HG03103 (cell line): Measurements from ENCODE around the gene C22orf42.
"Not testable (repeated sequence)": the region's sequence is repeated elsewhere in the genome, so short reads cannot be mapped to it uniquely, and the experiment has no call there.

Experiments used
- ATAC-seq: cut with Tn5 transposase; IDR thresholded peaks from one replicate; pipeline ENCODE4 v1.9.1; 2021; ENCODE audit warnings: low read depth; ENCODE audit not compliant: unreplicated experiment

Gene C22orf42

DNA sequence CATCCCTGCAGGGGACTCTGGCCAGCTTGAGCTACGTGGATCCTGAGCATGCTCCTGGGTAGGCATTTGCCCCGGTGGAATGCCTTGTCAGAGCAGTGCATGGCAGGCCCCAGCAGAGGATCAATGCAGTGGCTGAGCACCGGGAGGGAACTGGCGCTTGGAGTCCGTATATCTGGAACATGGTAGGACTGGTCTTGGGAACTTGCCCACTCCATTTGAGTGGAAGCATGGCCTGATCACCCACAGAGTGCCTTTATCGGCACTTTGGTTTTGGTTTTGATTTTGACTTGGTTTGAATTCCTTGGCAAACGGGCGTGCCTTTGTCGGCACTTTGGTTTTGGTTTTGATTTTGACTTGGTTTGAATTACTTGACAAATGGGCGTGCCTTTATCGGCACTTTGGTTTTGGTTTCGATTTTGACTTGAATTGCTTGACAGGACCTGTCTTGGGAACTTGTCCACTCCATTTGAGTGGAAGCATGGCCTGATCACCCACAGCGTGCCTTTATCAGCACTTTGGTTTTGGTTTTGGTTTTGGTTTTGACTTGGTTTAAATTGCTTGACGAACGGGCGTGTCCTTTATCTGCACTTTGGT is 21.3 kb downstream of the C22orf42 start:
- ATAC-seq: not testable (repeated sequence)

- not testable (repeated sequence) for ATAC-seq
Observed at GRCh38 chr22:32136881-32137280, 22.2 kb downstream of the C22orf42 start.

DNA sequence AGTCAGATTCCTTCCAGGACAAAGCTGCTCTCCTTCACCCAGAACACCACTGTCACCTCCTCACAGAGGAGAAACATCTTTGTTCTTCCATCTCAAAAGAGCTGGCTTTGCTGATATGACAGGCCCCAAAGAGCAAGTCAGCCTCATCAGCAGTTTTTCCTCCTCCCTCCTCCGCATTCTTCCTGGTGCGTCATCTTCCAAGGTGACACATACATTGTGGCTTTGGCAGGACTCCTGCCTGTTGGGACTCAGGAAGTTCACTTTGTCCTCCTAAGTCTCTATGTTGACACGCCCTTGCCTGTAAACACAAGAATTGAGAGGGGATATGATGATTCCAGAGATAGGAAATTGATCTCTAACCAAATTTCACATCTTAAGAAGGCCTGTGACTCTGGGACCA is 23.1 kb downstream of the C22orf42 start:
- not testable (repeated sequence) for ATAC-seq

- ATAC-seq: not testable (repeated sequence)
Observed at GRCh38 chr22:32134796-32135195, 24.3 kb downstream of the C22orf42 start.

DNA sequence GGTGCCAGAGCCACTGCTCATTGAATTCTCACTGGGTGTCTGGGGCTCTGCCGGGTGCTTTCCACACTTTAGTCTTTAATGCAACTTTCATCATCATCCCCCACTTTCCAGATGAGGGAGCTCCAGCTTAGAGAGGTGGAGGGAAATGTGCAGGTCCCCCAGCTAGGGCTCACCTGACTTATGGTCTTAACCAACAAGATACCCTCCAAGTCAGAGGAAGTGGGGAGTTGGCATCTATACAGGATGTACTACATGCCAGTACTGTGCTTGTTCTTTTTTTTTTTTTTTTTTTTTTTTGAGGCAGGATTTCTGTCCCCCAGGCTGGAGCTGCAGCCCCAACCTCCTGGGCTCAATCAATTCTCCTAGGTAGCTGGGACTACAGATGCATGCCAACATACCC is 26.3 kb downstream of the C22orf42 start:
- no peak for ATAC-seq

DNA sequence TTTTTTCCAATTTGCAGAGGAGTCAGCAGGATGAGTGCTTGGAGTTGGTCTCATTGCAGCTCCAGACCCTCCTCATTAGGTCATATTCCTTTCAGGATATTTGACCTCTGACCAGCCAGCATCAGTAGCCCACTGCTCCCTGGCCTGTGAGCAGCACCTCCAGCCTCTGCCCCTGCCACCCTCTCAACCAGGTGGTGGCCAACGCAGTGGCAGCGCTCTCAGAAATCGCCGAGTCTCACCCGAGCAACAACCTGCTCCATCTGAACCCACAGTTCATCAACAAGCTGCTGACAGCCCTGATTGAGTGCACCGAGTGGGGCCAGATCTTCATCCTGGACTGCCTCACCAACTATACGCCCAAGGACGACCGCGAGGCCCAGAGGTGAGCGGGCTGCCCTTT is 27.0 kb downstream of the C22orf42 start:
- ATAC-seq: no peak

- ATAC-seq: no peak
Observed at GRCh38 chr22:32130464-32130863, 28.6 kb downstream of the C22orf42 start.

DNA sequence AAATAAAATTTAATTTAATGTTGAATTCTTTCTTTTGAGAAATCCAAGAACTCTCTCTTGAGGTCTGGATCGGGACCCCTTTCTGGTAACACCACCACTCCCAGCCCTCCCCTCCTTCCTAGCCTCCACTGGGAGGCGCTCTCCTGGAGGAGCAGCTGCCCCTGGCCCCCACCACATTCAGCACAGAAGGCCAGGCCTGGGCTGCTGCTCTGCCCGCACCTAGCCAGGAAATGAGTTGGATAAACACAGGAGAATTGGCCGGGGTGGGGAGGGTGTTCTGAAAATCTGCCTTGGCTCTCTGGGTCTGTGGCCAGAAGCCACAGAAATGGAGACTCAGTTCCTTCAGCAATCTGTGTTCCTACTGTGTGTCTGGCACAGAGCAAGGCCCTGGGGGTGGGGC is 31.2 kb downstream of the C22orf42 start:
- no peak for ATAC-seq

DNA sequence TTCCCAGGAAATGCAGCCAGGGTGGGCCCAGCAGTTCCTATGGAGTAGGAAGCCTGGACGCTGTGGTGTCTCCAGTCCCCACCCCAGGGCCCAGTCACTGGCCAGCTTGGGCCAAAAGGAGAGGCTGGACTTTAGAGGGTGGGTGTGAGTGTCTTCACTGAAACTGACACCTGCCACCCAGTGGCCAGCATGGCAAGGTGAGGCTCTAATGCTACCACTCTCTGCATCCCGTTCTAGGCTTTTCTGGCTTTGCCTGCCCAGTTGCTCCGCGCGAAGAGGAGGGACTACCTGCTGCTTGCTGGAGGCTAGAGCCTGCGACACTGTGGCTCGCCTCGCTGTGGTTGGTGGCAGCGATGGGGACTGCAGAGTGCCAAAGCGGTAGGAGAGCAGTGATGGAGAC is 35.4 kb downstream of the C22orf42 start:
- no peak for ATAC-seq

GRCh38 chr22:32122899-32123298 is 36.2 kb downstream of the C22orf42 start:
- ATAC-seq: no peak

DNA sequence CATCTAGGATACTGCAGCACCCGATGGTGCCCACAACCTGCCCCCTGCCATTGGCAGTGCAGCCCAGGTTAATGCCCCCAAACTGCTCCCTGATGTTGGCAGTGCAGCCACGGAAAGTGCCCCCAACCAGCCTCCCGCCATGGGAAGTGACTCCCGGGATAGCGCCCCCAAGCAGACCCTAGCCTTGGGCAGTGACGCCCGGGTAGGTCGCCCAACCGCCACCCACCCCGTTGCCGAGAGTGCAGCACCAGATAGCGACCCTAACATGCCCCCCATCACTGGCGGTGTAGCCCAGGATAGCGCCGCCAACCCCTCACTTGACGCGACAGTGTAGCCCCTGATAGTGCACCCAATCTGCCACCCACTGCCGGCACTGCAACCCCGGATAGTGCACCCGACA is 38.5 kb downstream of the C22orf42 start:
- no peak for ATAC-seq

GRCh38 chr22:32119568-32120235 is 39.4 kb downstream of the C22orf42 start:
- ATAC-seq: no peak

DNA sequence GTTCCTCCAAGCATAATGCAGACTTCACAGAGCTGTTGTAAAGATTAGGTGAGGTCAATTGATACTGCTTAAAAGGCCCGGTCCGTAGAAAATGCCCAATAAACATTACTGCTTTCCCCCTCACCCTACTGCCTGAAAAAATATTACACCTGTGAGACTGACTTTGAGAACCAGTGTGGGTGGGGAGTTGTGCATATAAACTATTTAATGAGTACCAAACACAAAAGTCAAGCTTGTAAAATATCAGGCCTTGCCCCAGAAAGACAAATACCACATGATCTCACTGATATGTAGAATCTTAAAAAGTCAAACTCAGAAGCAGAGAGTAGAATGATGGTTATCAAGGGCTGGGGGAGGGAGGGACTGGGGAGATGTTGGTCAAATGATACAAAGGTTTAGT is 46.7 kb downstream of the C22orf42 start:
- ATAC-seq: no peak

DNA sequence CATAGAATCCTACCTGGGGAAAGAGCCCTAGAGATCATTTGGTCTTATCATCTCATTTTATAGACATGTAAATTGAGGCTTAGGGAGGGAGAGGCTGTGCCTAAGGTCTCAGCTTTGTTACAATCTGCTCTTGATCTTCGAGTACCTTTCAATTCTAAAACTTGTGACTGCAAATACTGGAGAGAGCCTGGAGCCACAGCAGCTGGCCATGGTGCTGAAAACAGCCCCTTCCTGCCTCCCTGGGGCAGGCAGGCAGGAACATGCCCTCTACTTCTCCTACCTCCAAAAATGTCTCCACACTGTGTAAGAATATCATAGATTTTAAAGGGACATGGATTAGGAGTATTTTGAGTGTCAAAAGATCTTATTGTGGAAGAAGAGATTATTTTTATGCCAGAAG is 52.2 kb downstream of the C22orf42 start:
- no peak for ATAC-seq

- no peak for ATAC-seq
Observed at GRCh38 chr22:32103658-32104315, 55.3 kb downstream of the C22orf42 start.

DNA sequence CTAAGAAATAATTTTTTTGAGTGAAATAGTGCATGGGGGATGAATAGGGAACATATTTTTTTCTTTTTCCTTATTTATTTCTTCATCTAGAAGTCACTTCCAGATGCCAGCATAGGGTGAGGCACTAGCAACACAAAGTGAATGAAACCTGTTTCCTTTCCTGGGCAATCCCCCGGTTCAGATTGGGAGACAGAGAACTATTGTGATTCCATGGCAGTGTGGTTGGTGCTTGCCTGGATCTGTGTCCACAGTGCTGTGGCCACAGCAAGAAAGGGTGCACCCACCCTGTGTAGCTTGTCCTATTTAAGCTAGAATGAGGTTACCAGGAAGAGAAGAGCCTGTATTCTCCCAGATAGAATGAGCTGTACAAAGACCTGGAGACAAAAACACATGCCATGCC is 58.4 kb downstream of the C22orf42 start:
- ATAC-seq: no peak
